Panc1 (cell line): Measurements from ENCODE around the gene MCM7. TPM values are rescaled to one million over a fixed set of nuclear protein-coding genes. Genes with fewer than 3 reads are reported as not detected.

Experiments used
- ATAC-seq: fragments of 200-7000 bp; cut with Tn5 transposase; 2 replicates; pipeline ENCODE4 v1.9.1; 2020; ENCODE audit warnings: mild to moderate bottlenecking, moderate library complexity
- BruUV-seq: library from RNA; stranded (reverse); fragments of 400-500 nt; replicated peaks from 2 replicates; lab custom pipeline; 2021; lab: Mats Ljungman, UMichigan
- CTCF ChIA-PET: fragments of 300-600 bp; sonication (Branson Sonifier 250); formaldehyde crosslinking; loops from one replicate; lab custom pipeline; 2022; ENCODE audit warnings: antibody characterized with exemption; lab: Charles Lee
- POLR2A ChIA-PET: fragments of 300-600 bp; sonication (Branson Sonifier 250); formaldehyde crosslinking; loops from one replicate; lab custom pipeline; 2022; ENCODE audit warnings: antibody characterized with exemption; lab: Charles Lee
- DNase-seq: peaks from one replicate; pipeline ENCODE4 v3.0.0-alpha.2; 2010; ENCODE audit warnings: low read depth, low spot score
- H3K27ac ChIP-seq: 2 replicates; pipeline ENCODE4 v1.5.1; 2011; ENCODE audit warnings: mild to moderate bottlenecking, low read length, inconsistent platforms
- H3K27me3 ChIP-seq: fragments of 200-500 bp; sonication (Bioruptor generic); 2 replicates; pipeline ENCODE4 v1.6.0; 2014; ENCODE audit warnings: low read length, inconsistent platforms; ENCODE audit not compliant: control insufficient read depth, insufficient read depth
- H3K36me3 ChIP-seq: fragments of 200-500 bp; sonication (Bioruptor generic); 2 replicates; pipeline ENCODE4 v1.5.1; 2014; ENCODE audit warnings: inconsistent platforms, mild to moderate bottlenecking, low read length, moderate library complexity; ENCODE audit not compliant: control insufficient read depth, insufficient read depth
- H3K4me1 ChIP-seq: 2 replicates; pipeline ENCODE4 v1.5.1; 2011; ENCODE audit warnings: inconsistent platforms, mild to moderate bottlenecking, low read length, moderate library complexity; ENCODE audit not compliant: control insufficient read depth, insufficient read depth
- H3K4me3 ChIP-seq, 2 experiments: 2 replicates each; pipeline ENCODE4 v1.5.1; 2011 to 2012; ENCODE audit warnings: low read depth in 2 of 2, low read length in 2 of 2, mild to moderate bottlenecking in 2 of 2, inconsistent platforms in 1 of 2, moderate library complexity in 1 of 2
- H3K9me3 ChIP-seq: fragments of 200-500 bp; sonication (Bioruptor generic); 2 replicates; pipeline ENCODE4 v1.5.1; 2014; ENCODE audit warnings: low read depth, mild to moderate bottlenecking, inconsistent platforms, low read length, moderate library complexity; ENCODE audit not compliant: control insufficient read depth, insufficient read depth
- POLR2AphosphoS5 ChIP-seq: IDR thresholded peaks from 2 replicates; pipeline ENCODE4 v1.6.1; 2012; ENCODE audit warnings: mild to moderate bottlenecking, low read depth, low read length, moderate library complexity
- SIN3A ChIP-seq: IDR thresholded peaks from 2 replicates; pipeline ENCODE4 v1.6.1; 2012; ENCODE audit warnings: low read depth, mild to moderate bottlenecking, low read length, moderate library complexity, borderline replicate concordance; ENCODE audit not compliant: insufficient read depth
- TCF7L2 ChIP-seq: IDR thresholded peaks from 2 replicates; pipeline ENCODE4 v1.6.1; 2011; ENCODE audit warnings: mild to moderate bottlenecking, low read depth, low read length, inconsistent platforms
- in situ Hi-C: cut with HindIII; loops from 2 replicates; pipeline ENCODE4 v1.10.0; 2016; ENCODE audit warnings: low sequenced_read_pairs, low pct_unique_long_range_greater_than_20kb
- intact Hi-C: fragments of 100-400 bp; cut with micrococcal nuclease; formaldehyde crosslinking; loops from one replicate; pipeline ENCODE4 v1.10.0; 2022; ENCODE audit not compliant: unreplicated experiment
- total RNA-seq: library from RNA; stranded (reverse); gene quantifications from one replicate; pipeline ENCODE4 v1.2.1, GENCODE V29; 2021; ENCODE audit not compliant: unreplicated experiment
- TF ChIP-seq, protein P1 (sequence below): fragments of 450-650 bp; IDR thresholded peaks from 2 replicates; pipeline ENCODE4 v1.5.1; 2017; ENCODE audit warnings: mild to moderate bottlenecking
- TF ChIP-seq, protein P2 (sequence below), 2 experiments: IDR thresholded peaks; 2 replicates each; pipeline ENCODE4 v1.6.1; 2011 to 2012; ENCODE audit warnings: low read depth in 2 of 2, control low read depth in 1 of 2, low read length in 1 of 2, mild to moderate bottlenecking in 1 of 2, moderate library complexity in 1 of 2; ENCODE audit not compliant: insufficient read depth in 1 of 2

The MCM7 gene
- total RNA-seq, 1 experiment from 2014 or later: 258 TPM

DNA sequence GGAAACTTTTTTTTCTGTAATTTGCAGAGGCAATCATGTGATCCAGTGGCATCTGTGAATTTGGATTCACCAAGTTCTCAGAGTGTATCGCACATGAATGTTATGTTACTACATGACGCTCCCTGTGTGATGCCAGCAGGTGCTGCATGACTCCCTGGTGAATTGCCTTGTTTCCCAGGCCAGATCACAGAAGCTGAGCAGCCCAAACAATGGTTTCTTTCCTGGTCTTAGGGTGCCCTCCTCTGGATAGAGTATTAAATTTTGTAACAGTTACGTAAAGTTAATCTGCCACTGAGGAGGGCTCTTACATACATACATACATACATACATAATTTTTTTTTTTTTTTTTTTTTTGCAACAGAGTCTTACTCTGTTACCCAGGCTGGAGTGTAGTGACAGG, 48.0 kb downstream of the MCM7 start:
- CTCF ChIA-PET: interaction anchor here (0.6 to 1.8 kb wide), 7 partner anchors 10 to 135 kb away, joined by 3 to 14 read pairs (median 4); partner anchors contain the start of gene GJC3

DNA sequence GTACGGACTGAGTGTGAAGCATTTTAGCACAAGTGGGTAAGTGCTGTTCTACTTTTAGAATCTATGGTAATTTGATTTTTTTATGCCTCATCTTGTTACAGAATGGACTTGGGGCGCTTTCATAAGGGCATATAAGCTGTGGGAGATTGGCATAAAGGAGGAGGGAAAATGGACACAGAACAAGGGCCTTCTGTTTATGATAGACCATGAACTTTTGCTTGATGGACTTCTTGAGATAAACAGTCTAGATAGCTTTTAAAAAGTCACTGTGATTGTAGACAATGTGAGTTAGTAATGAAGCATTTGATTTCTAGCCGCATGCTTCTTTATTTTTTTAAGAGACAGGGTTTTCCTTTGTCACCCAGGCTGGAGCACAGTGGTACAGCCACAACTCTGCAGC, 49.6 kb downstream of the MCM7 start:
- H3K9me3 ChIP-seq: no peaks in the 10 kb centered on the region
- CTCF ChIA-PET: interaction anchor here (1.0 kb wide), 1 partner anchor 143 kb away, joined by 3 read pairs; no protein-coding TSS in a partner anchor
- H3K36me3 ChIP-seq: no peaks in the 10 kb centered on the region; the same call in 1 of the 2 replicates
- TF ChIP-seq SIN3A (no peak), POLR2AphosphoS5 (no peak), TCF7L2 (no peak)
- TF ChIP-seq, protein P1, sequence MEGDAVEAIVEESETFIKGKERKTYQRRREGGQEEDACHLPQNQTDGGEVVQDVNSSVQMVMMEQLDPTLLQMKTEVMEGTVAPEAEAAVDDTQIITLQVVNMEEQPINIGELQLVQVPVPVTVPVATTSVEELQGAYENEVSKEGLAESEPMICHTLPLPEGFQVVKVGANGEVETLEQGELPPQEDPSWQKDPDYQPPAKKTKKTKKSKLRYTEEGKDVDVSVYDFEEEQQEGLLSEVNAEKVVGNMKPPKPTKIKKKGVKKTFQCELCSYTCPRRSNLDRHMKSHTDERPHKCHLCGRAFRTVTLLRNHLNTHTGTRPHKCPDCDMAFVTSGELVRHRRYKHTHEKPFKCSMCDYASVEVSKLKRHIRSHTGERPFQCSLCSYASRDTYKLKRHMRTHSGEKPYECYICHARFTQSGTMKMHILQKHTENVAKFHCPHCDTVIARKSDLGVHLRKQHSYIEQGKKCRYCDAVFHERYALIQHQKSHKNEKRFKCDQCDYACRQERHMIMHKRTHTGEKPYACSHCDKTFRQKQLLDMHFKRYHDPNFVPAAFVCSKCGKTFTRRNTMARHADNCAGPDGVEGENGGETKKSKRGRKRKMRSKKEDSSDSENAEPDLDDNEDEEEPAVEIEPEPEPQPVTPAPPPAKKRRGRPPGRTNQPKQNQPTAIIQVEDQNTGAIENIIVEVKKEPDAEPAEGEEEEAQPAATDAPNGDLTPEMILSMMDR: no peak
- TF ChIP-seq, protein P2, sequence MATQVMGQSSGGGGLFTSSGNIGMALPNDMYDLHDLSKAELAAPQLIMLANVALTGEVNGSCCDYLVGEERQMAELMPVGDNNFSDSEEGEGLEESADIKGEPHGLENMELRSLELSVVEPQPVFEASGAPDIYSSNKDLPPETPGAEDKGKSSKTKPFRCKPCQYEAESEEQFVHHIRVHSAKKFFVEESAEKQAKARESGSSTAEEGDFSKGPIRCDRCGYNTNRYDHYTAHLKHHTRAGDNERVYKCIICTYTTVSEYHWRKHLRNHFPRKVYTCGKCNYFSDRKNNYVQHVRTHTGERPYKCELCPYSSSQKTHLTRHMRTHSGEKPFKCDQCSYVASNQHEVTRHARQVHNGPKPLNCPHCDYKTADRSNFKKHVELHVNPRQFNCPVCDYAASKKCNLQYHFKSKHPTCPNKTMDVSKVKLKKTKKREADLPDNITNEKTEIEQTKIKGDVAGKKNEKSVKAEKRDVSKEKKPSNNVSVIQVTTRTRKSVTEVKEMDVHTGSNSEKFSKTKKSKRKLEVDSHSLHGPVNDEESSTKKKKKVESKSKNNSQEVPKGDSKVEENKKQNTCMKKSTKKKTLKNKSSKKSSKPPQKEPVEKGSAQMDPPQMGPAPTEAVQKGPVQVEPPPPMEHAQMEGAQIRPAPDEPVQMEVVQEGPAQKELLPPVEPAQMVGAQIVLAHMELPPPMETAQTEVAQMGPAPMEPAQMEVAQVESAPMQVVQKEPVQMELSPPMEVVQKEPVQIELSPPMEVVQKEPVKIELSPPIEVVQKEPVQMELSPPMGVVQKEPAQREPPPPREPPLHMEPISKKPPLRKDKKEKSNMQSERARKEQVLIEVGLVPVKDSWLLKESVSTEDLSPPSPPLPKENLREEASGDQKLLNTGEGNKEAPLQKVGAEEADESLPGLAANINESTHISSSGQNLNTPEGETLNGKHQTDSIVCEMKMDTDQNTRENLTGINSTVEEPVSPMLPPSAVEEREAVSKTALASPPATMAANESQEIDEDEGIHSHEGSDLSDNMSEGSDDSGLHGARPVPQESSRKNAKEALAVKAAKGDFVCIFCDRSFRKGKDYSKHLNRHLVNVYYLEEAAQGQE (IDR thresholded peaks at IDR 0.05; ENCODE audit: insufficient read depth in 1 of 2, low read depth in 2 of 2, low read length in 1 of 2): no peak
- no peak overlapping the region for H3K27ac ChIP-seq
- intact Hi-C loops: loop anchor here (10.0 kb wide), 1 partner anchor 137 kb away; the partner anchor contains the start of gene TRIM4
- in situ Hi-C loops: no loop called here
- H3K4me3 ChIP-seq: no peak overlapping the region
- H3K4me1 ChIP-seq: peaks cover 4% of the 10 kb centered on the region
- BruUV-seq: TSS peak; percentile 65
- ATAC-seq (no peak), DNase-seq (no peak)
- no peaks in the 10 kb centered on the region for H3K27me3 ChIP-seq
- POLR2A ChIA-PET: no interaction called here

More for the DNA sequence above, 48.0 kb downstream of the MCM7 start:
- Histone ChIP-seq H3K27me3 (no peaks in the 10 kb centered on the region), H3K4me3 (no peak overlapping the region), H3K9me3 (no peaks in the 10 kb centered on the region), H3K36me3 (no peaks in the 10 kb centered on the region; the same call in 1 of the 2 replicates), H3K4me1 (peaks cover 4% of the 10 kb centered on the region), H3K27ac (no peak overlapping the region)
- POLR2A ChIA-PET: interaction anchor here (0.6 to 1.1 kb wide), 2 partner anchors 53 to 60 kb away, joined by 3 read pairs; no protein-coding TSS in a partner anchor
- TF ChIP-seq, protein P1: no peak
- TF ChIP-seq SIN3A: no peak
- TF ChIP-seq TCF7L2: no peak
- no peak for TF ChIP-seq POLR2AphosphoS5
- TF ChIP-seq, protein P2 (IDR thresholded peaks at IDR 0.05; ENCODE audit: insufficient read depth in 1 of 2, low read depth in 2 of 2, low read length in 1 of 2): no peak
- in situ Hi-C loops: no loop called here
- intact Hi-C loops: loop anchor here (1.0 to 10.0 kb wide), 2 partner anchors 59 to 138 kb away; partner anchors contain the start of gene TRIM4
- ATAC-seq: peak; percentile 56
- no TSS peak for BruUV-seq
- peak; percentile 46 for DNase-seq
